HFF-Myc (cell line): Measurements from ENCODE around the gene PALM.

ENCODE experiments used
- DNase-seq: peaks from one replicate; pipeline ENCODE4 v3.0.0-alpha.2; 2011; ENCODE audit warnings: low read depth; ENCODE audit errors: extremely low read depth
- H3K4me3 ChIP-seq: replicated peaks from 2 replicates; pipeline ENCODE4 v1.5.1; 2011; ENCODE audit warnings: low read depth, mild to moderate bottlenecking, control low read depth, low read length
- TF ChIP-seq, protein P1 (sequence below): IDR thresholded peaks from 2 replicates; pipeline ENCODE4 v1.5.1; 2012; ENCODE audit warnings: mild to moderate bottlenecking, low read depth, low read length, control low read depth; ENCODE audit errors: missing control alignments

The PALM gene

GRCh38 chr19:781800-782184 lies 73.1 kb downstream of the PALM start:
- H3K4me3 ChIP-seq: peak overlapping the region; percentile 30
- no peak for DNase-seq
- TF ChIP-seq, protein P1, sequence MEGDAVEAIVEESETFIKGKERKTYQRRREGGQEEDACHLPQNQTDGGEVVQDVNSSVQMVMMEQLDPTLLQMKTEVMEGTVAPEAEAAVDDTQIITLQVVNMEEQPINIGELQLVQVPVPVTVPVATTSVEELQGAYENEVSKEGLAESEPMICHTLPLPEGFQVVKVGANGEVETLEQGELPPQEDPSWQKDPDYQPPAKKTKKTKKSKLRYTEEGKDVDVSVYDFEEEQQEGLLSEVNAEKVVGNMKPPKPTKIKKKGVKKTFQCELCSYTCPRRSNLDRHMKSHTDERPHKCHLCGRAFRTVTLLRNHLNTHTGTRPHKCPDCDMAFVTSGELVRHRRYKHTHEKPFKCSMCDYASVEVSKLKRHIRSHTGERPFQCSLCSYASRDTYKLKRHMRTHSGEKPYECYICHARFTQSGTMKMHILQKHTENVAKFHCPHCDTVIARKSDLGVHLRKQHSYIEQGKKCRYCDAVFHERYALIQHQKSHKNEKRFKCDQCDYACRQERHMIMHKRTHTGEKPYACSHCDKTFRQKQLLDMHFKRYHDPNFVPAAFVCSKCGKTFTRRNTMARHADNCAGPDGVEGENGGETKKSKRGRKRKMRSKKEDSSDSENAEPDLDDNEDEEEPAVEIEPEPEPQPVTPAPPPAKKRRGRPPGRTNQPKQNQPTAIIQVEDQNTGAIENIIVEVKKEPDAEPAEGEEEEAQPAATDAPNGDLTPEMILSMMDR: no peak

DNA sequence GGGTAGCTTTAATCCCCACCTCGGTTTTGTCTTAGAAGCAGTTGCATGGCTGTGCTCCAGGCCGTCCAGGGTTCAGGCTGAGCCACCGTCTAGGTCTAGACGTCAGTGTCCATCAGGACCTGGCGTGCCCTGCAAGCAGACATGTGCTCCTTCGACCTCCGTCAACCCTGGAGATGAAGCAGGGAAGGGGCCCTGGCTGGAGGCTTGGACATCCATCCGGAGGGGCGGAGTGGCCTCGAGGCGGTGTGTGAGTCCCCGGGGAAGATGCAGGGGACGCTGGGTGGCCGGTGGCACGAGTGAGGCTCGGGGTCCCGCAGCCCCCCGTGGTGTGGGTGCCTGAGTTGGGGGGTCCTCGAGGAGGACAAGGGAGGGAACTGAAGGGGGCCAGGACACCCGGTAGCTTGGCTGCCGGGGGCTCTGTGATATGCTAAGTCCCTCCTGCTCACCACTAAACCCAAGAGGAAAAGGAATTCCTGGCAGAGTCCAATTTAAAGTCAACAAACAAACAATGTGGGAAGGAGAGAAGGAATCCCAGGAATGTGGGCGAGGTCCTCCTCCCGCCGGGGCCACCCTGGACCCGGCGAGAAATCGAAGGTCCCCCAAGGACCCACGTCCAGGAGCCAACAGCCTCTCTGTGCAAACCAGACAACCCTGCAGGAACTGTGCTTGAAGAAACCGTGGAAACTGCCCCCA lies 73.6 kb downstream of the PALM start:
- no peak for DNase-seq
- peak overlapping the region; percentile 30 for H3K4me3 ChIP-seq
- TF ChIP-seq, protein P1: no peak

DNA sequence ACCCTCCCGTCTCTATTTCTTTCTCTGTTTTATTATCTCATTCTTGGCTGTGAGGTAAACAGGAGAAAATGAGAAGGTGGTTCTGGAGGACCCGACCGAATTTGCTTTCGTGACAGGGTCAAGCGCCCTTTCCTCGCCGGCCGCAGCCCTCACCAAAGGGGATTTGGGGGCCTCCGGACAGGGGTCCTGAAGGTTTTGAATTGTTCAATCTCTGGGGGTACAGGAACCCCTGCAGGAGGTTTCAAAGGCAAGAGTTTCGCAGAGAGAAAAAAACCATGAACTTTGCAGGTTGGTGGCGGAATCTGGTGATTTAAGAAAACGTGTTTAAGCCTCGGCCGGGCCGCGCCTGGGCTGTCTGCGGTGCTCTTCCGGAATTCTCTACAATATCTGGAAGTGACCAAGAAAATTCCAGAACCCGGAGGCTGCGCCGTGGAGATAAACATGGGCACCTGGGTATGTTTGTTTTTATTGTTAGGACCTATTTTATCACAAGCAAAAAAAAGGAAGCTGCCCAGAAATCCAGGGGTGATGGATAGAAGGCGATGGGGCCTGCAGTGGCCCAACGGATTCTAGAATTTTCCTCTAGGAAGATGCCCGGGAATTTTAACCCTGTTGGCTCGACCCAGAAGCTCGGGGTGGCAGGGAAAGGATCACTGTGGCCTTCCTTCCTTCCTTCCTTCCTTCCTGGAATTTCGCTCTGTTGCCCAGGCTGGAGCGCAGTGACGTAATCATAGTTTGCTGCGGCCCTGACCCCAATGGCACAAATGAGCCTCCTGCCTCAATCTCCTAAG lies 74.3 kb downstream of the PALM start:
- TF ChIP-seq, protein P1: no peak
- no peak for DNase-seq
- no peak overlapping the region for H3K4me3 ChIP-seq

DNA sequence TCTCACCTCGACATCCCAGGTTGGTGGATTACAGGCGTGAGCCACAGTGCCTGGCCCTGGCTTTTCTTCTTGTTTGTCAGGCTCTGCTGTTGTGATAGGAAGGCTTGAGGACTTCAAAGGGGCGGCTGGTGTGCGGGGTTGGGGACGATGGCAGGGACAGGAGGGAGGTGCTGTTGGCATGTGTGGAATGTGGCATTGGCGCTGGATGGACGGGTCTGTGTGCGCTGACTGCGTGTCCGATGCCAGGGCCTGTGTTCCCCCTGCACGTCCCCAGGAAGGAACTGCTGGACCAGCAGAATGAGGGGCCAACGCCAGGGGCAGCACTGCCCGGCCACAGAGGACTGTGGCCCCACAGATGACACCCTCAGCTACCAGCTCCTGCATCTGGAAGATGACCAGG lies 75.8 kb downstream of the PALM start:
- TF ChIP-seq, protein P1: no peak
- no peak overlapping the region for H3K4me3 ChIP-seq
- DNase-seq: no peak

GRCh38 chr19:787536-787935 lies 78.8 kb downstream of the PALM start:
- TF ChIP-seq, protein P1: no peak

DNA sequence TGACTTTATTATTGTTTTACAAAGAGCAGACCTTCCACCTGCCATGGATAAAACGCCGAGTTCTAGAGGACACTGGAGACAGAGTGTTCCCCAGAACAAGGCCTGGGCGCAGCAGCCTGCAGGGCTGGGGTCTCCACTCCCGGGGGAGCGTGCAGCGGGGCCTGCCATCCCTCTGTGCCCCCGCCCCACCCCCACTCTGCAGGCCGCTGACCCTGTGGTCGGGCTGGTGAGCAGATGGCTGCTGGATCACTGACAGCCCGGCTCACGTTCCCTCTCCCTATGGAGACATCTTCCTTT lies 79.9 kb downstream of the PALM start:
- TF ChIP-seq, protein P1: no peak
- no peak overlapping the region for H3K4me3 ChIP-seq
- DNase-seq: no peak

More at GRCh38 chr19:787536-787935, 78.8 kb downstream of the PALM start:
- H3K4me3 ChIP-seq: no peak overlapping the region
- no peak for DNase-seq
